CD4-positive, alpha-beta T cell treated with Interleukin-15 for 1 hour (primary cell): ENCODE measurements around the gene CES1.
"Not testable (repeated sequence)": the region's sequence is repeated elsewhere in the genome, so short reads cannot be mapped to it uniquely, and the experiment has no call there.

Experiments
- DNase-seq: peaks from one replicate; pipeline ENCODE4 v3.0.0-alpha.2; 2020

Gene CES1

GRCh38 chr16:55832773-55833691 lies at the start of gene CES1:
CES1 (minus strand) TSS chr16:55833096; CDS start chr16:55833055, 41 bp downstream.
- DNase-seq = no peak

DNA sequence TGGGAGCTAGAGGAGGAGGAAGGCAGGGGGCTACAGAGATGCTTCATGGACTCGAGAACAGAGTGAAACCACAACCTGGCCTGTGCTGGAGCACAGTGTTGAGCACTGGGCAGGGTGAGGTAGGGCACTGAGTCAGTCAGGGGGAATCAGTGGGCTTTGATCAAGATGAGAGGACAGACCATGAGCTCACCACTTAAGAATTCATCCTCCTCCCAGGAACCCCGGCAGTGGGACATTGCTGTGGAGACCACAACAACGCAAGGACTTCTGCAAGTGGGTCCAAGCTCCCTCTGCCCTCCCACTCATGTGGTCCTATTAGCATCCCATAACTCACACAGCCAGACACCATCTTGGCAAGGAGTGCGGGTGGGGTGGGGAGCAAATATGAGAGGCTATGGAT lies 44.0 kb upstream of the CES1 start:
- DNase-seq = no peak

DNA sequence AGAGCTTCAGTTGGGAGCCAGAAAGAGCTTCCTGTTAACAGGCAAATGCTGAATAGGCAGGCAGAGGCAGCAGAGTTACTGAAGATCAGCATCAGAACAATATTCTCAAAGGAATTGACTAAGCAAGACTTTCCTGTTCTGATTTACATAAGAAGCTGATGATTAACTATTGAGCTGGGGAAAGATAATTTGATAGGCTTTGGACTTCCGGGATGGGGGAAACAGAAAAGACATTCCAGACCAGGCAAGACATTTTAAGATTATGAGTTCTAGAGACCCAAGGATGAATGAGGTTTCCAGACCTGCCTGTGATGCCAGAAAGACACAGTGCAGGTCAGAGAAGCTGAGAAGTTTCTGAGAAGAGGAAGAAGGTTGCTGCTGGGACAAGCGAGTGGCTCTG lies 42.4 kb upstream of the CES1 start, which contains the start of gene CES5A:
CES5A (minus strand) TSS at position 101 of the 400 bp plus-strand sequence. CDS start 152 bp downstream, outside the sequence.
- DNase-seq = no peak

DNA sequence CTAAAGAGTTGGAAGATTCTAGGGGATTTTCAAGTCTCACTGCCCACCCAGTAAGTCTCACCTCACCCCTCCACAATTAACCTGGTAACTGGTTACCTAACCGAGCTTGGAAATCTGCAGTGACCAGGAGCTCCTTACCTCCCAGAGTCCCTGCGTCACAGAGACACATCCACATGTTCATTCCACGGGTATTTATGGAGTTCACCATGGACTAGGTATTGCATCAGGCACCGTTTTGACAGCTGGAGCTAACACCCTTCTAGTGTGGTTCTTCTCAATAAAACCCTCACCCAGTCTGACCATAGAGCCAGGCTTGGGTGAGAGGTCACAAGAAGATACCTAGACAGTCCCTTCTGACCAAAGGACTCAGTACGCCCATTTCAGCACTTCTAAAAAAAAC lies 40.2 kb upstream of the CES1 start:
- no peak for DNase-seq

DNA sequence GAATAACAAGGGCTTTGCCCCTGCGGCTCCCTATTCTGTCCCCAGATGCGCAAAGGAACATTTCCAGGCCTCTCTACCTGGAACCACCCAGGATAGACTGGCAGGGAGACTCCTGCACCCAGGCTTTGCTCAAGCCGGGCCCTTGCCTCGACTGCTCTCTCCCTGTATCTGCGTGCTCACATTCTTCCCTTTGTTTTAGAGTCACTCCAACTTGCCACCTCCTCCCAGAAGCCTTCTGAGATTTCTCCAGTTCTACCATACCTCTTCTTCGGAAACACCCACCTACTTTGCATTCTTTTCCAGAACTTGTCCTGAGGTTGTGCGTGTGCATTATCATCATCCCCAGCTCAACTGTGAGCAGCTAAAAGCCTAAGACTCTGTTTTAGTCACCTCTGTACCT lies 39.2 kb upstream of the CES1 start:
- no peak for DNase-seq

DNA sequence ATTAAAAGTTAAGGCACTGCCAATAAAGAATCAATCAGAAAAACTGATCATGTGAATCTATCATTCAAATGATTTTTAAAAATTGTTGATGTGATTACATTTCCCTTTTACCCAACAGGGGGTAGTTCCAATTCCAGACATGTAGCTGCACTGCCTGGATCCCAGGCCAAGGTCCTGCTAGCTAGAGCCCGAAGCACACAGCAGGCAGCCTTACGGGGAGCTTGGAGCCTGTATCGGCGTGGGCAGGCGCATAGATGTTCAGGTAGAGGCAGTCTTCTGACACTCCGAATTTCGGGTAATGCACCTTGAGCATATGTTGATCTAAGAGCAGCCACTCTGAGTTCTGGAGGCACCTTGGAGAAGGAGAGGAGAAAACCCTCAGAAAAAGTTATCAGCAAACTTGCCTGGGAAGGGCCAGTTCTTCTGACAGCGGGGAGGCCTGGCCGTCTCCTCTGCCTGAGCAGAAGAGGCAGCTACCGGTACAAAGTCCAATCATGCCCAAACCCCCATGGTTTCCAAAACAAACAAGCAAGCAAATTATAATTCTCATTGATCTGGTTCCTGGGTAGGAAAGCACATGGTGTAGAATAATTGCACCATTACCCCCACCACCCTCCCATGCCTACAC lies 38.6 kb upstream of the CES1 start:
- DNase-seq = no peak

DNA sequence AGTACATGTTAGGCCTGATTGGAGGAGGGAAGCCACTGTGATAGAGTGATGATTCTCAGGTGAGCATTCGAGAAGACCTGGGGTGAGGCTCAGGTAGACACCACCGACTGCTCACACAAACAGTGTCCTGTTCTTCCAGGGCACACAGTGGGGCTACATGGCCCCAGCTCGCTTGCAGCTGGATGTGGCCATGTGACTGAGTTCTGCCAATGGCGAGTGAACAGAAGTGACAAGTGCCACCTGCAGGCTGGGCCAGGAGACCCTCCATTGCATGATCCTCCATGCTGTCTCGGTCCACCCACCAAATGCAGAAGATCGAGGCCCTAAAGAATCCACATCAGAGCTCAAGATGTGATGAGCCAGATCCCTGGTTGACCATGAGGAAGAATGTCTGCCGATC lies 36.1 kb upstream of the CES1 start:
- DNase-seq = no peak

GRCh38 chr16:55868137-55868536 lies 35.2 kb upstream of the CES1 start:
- no peak for DNase-seq

DNA sequence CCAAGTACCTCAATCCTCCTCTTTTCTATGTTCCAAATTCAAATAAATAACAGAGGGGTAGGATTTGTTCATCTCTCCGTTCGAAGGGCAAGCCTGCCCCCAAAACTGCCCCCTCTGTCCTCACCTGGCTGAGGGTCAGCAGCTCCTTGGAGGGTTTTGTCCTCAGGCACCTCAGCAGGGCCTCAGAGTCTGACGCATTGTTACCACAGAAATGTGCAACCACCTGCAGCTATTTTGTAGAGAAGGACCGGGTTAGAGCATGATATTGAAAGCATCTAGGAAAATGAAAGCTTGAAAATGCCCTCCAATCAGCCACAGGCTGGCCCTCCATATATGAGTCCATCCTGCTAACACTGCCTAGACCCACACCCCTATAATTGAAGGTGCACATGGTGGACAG lies 28.4 kb upstream of the CES1 start:
- DNase-seq = no peak

GRCh38 chr16:55857650-55858049 lies 24.8 kb upstream of the CES1 start:
- DNase-seq = not testable (repeated sequence)

DNA sequence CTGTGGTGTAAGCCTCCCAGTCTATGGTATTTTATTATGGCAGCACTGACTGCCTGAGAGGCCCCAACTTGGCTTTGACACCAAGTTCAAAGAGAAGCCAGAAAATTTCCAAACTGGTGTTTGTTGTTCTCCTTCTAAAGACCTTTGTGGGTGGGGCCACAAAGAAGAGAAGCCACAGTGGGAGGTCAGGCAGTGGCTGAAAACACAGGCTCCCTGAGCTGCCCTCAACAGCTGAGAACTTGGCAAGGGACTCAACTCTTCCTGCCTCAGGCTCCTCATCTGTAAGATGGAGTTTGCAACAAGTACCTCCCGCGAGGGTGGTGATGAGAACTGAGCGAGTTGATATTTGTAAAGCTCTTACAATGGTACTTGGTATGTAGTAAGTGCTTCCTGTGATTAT lies 24.1 kb upstream of the CES1 start:
- no peak for DNase-seq

DNA sequence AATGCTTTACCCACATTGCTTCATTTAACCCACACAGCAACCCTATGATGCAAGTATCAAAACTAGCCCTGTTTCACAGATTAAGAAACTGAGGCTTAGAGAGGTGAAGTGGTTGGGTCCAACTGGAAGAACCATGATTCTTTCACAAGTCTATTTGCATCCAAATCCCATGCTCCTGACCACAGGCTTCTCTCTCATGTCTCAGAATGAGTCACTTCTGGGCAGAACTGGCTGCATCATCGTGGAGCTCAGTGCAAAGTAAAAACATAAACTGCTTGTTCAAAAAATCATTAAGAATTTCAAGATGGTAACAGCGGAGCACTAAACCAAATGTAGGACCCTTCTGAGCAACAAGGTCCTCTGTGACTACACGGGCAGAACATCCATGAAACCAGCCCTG lies 20.2 kb upstream of the CES1 start:
- no peak for DNase-seq

GRCh38 chr16:55849536-55849935 lies 16.6 kb upstream of the CES1 start:
- DNase-seq = no peak

DNA sequence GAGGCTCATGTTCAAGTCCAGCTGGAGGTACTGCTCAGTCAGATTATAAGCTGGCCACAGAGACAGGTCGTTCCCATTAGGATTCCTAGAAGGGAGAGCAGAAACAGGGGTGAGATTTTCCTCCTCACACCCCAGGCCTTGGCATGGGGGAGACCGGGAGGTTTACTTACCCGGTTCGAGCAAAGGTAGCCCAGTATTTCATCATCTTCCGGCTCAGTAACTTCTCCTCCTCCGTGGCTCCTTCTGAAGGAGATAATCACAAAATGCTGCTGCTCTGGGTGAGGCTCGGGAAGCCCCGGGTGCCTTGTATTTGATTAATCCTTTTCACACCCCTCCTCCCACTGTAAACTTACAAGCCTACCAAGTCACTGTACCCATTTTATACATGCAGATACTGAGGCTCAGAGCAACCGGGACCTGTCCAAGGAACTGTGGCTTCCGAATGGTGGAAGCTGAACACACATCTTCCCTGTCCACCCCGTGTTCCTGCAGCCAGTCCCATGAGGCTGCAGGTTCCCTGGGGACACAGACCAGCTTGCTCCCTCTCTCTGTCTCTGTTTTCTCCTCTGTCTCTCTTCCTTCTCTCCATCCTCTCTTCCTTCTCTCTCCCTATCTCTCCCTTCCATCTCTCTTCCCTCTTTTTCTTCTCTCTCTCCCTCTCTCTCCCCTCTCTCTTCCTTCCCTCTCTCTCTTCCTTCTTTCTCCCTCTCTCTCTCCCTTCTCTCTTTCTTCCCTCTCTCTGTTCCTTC lies 13.9 kb upstream of the CES1 start:
- DNase-seq = no peak

DNA sequence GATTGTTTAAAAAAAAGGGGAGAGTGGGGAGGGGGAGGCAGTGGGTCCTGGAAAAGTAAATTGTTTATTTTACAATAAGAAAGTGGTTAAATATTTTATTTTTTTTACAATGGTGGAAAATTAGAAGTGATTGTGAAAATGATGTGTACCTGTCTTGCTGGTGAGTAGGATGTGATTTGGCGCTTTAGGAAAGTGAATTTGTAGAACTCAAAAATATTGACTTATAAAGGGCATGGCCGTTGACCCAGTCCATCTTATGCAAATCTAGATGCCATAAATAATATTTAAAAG lies 10.2 kb upstream of the CES1 start:
- DNase-seq = no peak

- peak; percentile 21 for DNase-seq
Measured at GRCh38 chr16:55842369-55843104, 9.6 kb upstream of the CES1 start.

- no peak for DNase-seq
Measured at GRCh38 chr16:55839115-55839514, 6.2 kb upstream of the CES1 start.

- DNase-seq = no peak
Measured at GRCh38 chr16:55836158-55836611, 3.3 kb upstream of the CES1 start.

DNA sequence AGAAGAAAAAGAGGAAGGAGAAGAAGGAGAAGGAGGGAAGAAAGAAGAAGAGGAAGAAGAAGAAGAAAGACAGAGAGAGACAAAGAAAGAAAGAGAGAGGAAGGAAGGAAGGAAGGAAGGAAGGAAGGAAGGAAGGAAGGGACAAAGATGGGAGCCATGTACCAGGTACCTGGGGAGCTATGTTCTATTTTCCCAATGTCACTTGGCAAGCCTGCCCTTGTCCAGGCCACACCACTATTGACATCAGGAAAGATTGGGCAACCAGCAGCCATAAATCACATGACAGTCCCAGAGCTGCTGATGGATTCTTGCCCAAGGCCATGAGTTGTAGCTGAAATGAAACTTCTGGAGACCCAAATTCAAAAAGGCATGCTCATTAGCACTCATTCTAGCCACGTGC lies 2.7 kb upstream of the CES1 start:
- DNase-seq = no peak

GRCh38 chr16:55835173-55835572 lies 2.3 kb upstream of the CES1 start:
- not testable (repeated sequence) for DNase-seq

GRCh38 chr16:55834049-55834448 lies 1.2 kb upstream of the CES1 start:
- DNase-seq = no peak

- no peak for DNase-seq
Measured at GRCh38 chr16:55832425-55832772, 497 bp downstream of the CES1 start.

- DNase-seq = no peak
Measured at GRCh38 chr16:55830658-55831294, 2.1 kb downstream of the CES1 start.
